Endometrium (tissue), 2 donors: ENCODE measurements around the gene MYO19.
"Not testable (repeated sequence)": the region's sequence is repeated elsewhere in the genome, so short reads cannot be mapped to it uniquely, and the experiment has no call there.

Experiments
- FAIRE-seq: peaks from 2 replicates; lab custom pipeline; 2012; peaks lifted over from hg19 to GRCh38; lab: Jason Lieb, UNC
- donor health status: control.
- donor health status: control.

MYO19 gene

GRCh38 chr17:36501351-36501750 is 33.3 kb downstream of the MYO19 start:
- no peak for FAIRE-seq

- no peak for FAIRE-seq
Measured at GRCh38 chr17:36500745-36501225, 33.9 kb downstream of the MYO19 start.

- FAIRE-seq: no peak
Measured at GRCh38 chr17:36498560-36499300, 35.9 kb downstream of the MYO19 start.

GRCh38 chr17:36498155-36498554 is 36.5 kb downstream of the MYO19 start:
- FAIRE-seq: no peak

- FAIRE-seq: no peak
Measured at GRCh38 chr17:36496018-36496789, 38.5 kb downstream of the MYO19 start.

- no peak for FAIRE-seq
Measured at GRCh38 chr17:36495076-36495578, 39.5 kb downstream of the MYO19 start.

GRCh38 chr17:36494674-36495073 is 40.0 kb downstream of the MYO19 start:
- FAIRE-seq: no peak

- no peak for FAIRE-seq
Measured at GRCh38 chr17:36493956-36494355, 40.7 kb downstream of the MYO19 start.

- FAIRE-seq: no peak
Measured at GRCh38 chr17:36486204-36487194, 48.2 kb downstream of the MYO19 start, which contains the start of gene ZNHIT3. Gene ZNHIT3 (plus strand): TSS chr17:36486681. CDS start chr17:36486700, 19 bp downstream.

GRCh38 chr17:36485805-36486203 is 48.9 kb downstream of the MYO19 start:
- no peak for FAIRE-seq

- FAIRE-seq: no peak
Measured at GRCh38 chr17:36485027-36485426, 49.6 kb downstream of the MYO19 start.

GRCh38 chr17:36484021-36484420 is 50.6 kb downstream of the MYO19 start:
- not testable (repeated sequence) for FAIRE-seq

GRCh38 chr17:36482611-36483504 is 51.8 kb downstream of the MYO19 start:
- no peak for FAIRE-seq

GRCh38 chr17:36481829-36482228 is 52.8 kb downstream of the MYO19 start:
- no peak for FAIRE-seq

- FAIRE-seq: no peak
Measured at GRCh38 chr17:36475346-36475970, 59.2 kb downstream of the MYO19 start.

GRCh38 chr17:36474571-36474970 is 60.1 kb downstream of the MYO19 start:
- FAIRE-seq: no peak

GRCh38 chr17:36470499-36470898 is 64.2 kb downstream of the MYO19 start:
- FAIRE-seq: no peak

- no peak for FAIRE-seq
Measured at GRCh38 chr17:36469733-36470132, 64.9 kb downstream of the MYO19 start.

GRCh38 chr17:36468903-36469635 is 65.6 kb downstream of the MYO19 start:
- FAIRE-seq: no peak

- no peak for FAIRE-seq
Measured at GRCh38 chr17:36464765-36465088, 69.9 kb downstream of the MYO19 start.
